Neutrophil (primary cell): ENCODE data around the gene STMP1.
"Not testable (repeated sequence)": the region's sequence is repeated elsewhere in the genome, so short reads cannot be mapped to it uniquely, and the experiment has no call there.

ENCODE experiments used
- H3K27ac ChIP-seq: fragments of 200-600 bp; sonication (generic); 2 replicates; pipeline ENCODE4 v1.5.1; 2016; ENCODE audit warnings: mild to moderate bottlenecking, moderate library complexity
- H3K27me3 ChIP-seq: fragments of 200-600 bp; sonication (generic); 2 replicates; pipeline ENCODE4 v1.6.0; 2016; ENCODE audit warnings: mild to moderate bottlenecking
- H3K36me3 ChIP-seq: fragments of 200-600 bp; sonication (generic); 2 replicates; pipeline ENCODE4 v1.5.1; 2017
- H3K4me1 ChIP-seq, 2 experiments: fragments of 200-600 bp in 1 of 2; sonication (generic) in 1 of 2; 1 replicate in 1 of 2; 2 replicates in 1 of 2; pipeline versions ENCODE4 v1.5.1 to v1.6.1; 2013 to 2016; ENCODE audit warnings: low read depth in 1 of 2, low read length in 1 of 2, mild to moderate bottlenecking in 1 of 2, moderate library complexity in 1 of 2; ENCODE audit not compliant: control insufficient read depth in 1 of 2, insufficient read depth in 1 of 2
- H3K4me3 ChIP-seq, 2 experiments: fragments of 200-600 bp in 1 of 2; sonication (generic) in 1 of 2; 1 replicate in 1 of 2; 2 replicates in 1 of 2; pipeline ENCODE4 v1.5.1; 2013 to 2016; ENCODE audit warnings: low read depth in 1 of 2, low read length in 1 of 2, mild to moderate bottlenecking in 1 of 2, moderate library complexity in 1 of 2
- H3K9me3 ChIP-seq: fragments of 200-600 bp; sonication (generic); 2 replicates; pipeline ENCODE4 v1.5.1; 2016
- CTCF ChIP-seq: fragments of 200-600 bp; sonication (generic); IDR thresholded peaks from 2 replicates; pipeline ENCODE4 v1.5.1; 2016; ENCODE audit warnings: antibody characterized with exemption

Gene STMP1

GRCh38 chr7:135620980-135621850 lies 41.1 kb upstream of the STMP1 start:
- peak; percentile 58 for TF ChIP-seq CTCF
- Histone ChIP-seq H3K4me1 (no peaks in the 10 kb centered on the region), H3K27me3 (no peaks in the 10 kb centered on the region), H3K36me3 (peaks cover 66% of the 10 kb centered on the region), H3K4me3 (no peak overlapping the region), H3K9me3 (no peaks in the 10 kb centered on the region), H3K27ac (no peak overlapping the region)

GRCh38 chr7:135634191-135634878 lies 28.0 kb upstream of the STMP1 start:
- Histone ChIP-seq H3K27me3 (no peaks in the 10 kb centered on the region), H3K27ac (no peak overlapping the region), H3K4me3 (no peak overlapping the region), H3K9me3 (no peaks in the 10 kb centered on the region), H3K4me1 (no peaks in the 10 kb centered on the region), H3K36me3 (peaks cover 28% of the 10 kb centered on the region)
- TF ChIP-seq CTCF, result no peak

- H3K4me1 ChIP-seq, H3K4me3 ChIP-seq, H3K9me3 ChIP-seq, H3K27ac ChIP-seq, H3K27me3 ChIP-seq: not testable (repeated sequence)
- peaks cover 52% of the 10 kb centered on the region for H3K36me3 ChIP-seq
Measured at GRCh38 chr7:135639690-135640089, 22.6 kb upstream of the STMP1 start.

- H3K9me3 ChIP-seq, result no peaks in the 10 kb centered on the region
- H3K4me1 ChIP-seq, result no peaks in the 10 kb centered on the region
- H3K27me3 ChIP-seq, result no peaks in the 10 kb centered on the region
- no peak overlapping the region for H3K27ac ChIP-seq
- TF ChIP-seq CTCF, result no peak
- no peak overlapping the region for H3K4me3 ChIP-seq
- H3K36me3 ChIP-seq, result peaks cover 41% of the 10 kb centered on the region
Measured at GRCh38 chr7:135644154-135644553, 18.2 kb upstream of the STMP1 start.

GRCh38 chr7:135644729-135645128 lies 17.6 kb upstream of the STMP1 start:
- H3K27ac ChIP-seq, result no peak overlapping the region
- TF ChIP-seq CTCF, result no peak
- no peaks in the 10 kb centered on the region for H3K27me3 ChIP-seq
- no peaks in the 10 kb centered on the region for H3K9me3 ChIP-seq
- H3K36me3 ChIP-seq, result peaks cover 38% of the 10 kb centered on the region
- no peaks in the 10 kb centered on the region for H3K4me1 ChIP-seq
- H3K4me3 ChIP-seq, result no peak overlapping the region

- Histone ChIP-seq H3K36me3 (peaks cover 35% of the 10 kb centered on the region), H3K27me3 (no peaks in the 10 kb centered on the region)
- no peak for TF ChIP-seq CTCF
Measured at GRCh38 chr7:135645296-135645904, 16.9 kb upstream of the STMP1 start.

More at GRCh38 chr7:135645296-135645904, 16.9 kb upstream of the STMP1 start:
- H3K4me1 ChIP-seq, result no peaks in the 10 kb centered on the region
- H3K27ac ChIP-seq, result no peak overlapping the region
- H3K4me3 ChIP-seq, result no peak overlapping the region
- no peaks in the 10 kb centered on the region for H3K9me3 ChIP-seq
